Endothelial cell of umbilical vein (primary cell): ENCODE measurements around the gene HYAL3. TPM values are rescaled to one million over a fixed set of nuclear protein-coding genes. Genes with fewer than 3 reads are reported as not detected.

ENCODE experiments used
- BruUV-seq: library from RNA; stranded (reverse); fragments of 400-500 nt; replicated peaks from 2 replicates; lab custom pipeline; 2021; lab: Mats Ljungman, UMichigan
- CTCF ChIA-PET: fragments of 300-600, 350-600 bp; sonication (Branson Sonifier 250); formaldehyde crosslinking; loops from one replicate; lab custom pipeline; 2021; ENCODE audit warnings: antibody characterized with exemption, inconsistent platforms; lab: Charles Lee
- POLR2A ChIA-PET: fragments of 300-600, 350-600 bp; sonication (Branson Sonifier 250); formaldehyde crosslinking; loops from one replicate; lab custom pipeline; 2021; ENCODE audit warnings: antibody characterized with exemption, inconsistent platforms; lab: Charles Lee
- DNase-seq: peaks from one replicate; pipeline ENCODE4 v3.0.0-alpha.2; 2011; ENCODE audit warnings: low read depth, low spot score
- FAIRE-seq: peaks from 2 replicates; lab custom pipeline; 2011; peaks lifted over from hg19 to GRCh38; lab: Jason Lieb, UNC
- H2AFZ ChIP-seq: 2 replicates; pipeline ENCODE4 v1.6.0; 2012; ENCODE audit warnings: low read depth, low read length, control low read depth, inconsistent platforms
- H3K27ac ChIP-seq: 2 replicates; pipeline ENCODE4 v1.5.1; 2011; ENCODE audit warnings: low read depth, mild to moderate bottlenecking, control low read depth, low read length, moderate library complexity; ENCODE audit not compliant: insufficient read depth
- H3K27me3 ChIP-seq, 2 experiments: 2 replicates each; pipeline versions ENCODE4 v1.6.0 to v1.6.1; 2011; ENCODE audit warnings: low read length in 2 of 2, mixed read lengths in 1 of 2; ENCODE audit not compliant: control insufficient read depth in 2 of 2, insufficient read depth in 2 of 2
- H3K36me3 ChIP-seq, 2 experiments: 2 replicates in 1 of 2; 3 replicates in 1 of 2; pipeline ENCODE4 v1.5.1; 2011; ENCODE audit warnings: low read length in 2 of 2, mild to moderate bottlenecking in 1 of 2, moderate library complexity in 1 of 2; ENCODE audit not compliant: control insufficient read depth in 2 of 2, insufficient read depth in 2 of 2; ENCODE audit errors: extremely low read depth in 1 of 2
- H3K4me1 ChIP-seq: 3 replicates; pipeline ENCODE4 v1.5.1; 2011; ENCODE audit warnings: mild to moderate bottlenecking, low read length; ENCODE audit not compliant: control insufficient read depth, insufficient read depth; ENCODE audit errors: extremely low read depth
- H3K4me2 ChIP-seq: 2 replicates; pipeline ENCODE4 v1.6.1; 2011; ENCODE audit warnings: low read length, control low read depth, mixed read lengths; ENCODE audit not compliant: insufficient read depth
- H3K4me3 ChIP-seq, 3 experiments: fragments of 200-600 bp in 1 of 3; sonication (generic), shearing (Covaris generic) in 1 of 3; replicated peaks in 1 of 3; 2 replicates each; pipeline ENCODE4 v1.5.1; 2011 to 2016; ENCODE audit warnings: control low read depth in 3 of 3, low read length in 3 of 3, mild to moderate bottlenecking in 2 of 3, inconsistent platforms in 1 of 3, low read depth in 1 of 3, moderate library complexity in 1 of 3; ENCODE audit not compliant: insufficient read depth in 1 of 3
- H3K79me2 ChIP-seq: 2 replicates; pipeline ENCODE4 v1.6.0; 2012; ENCODE audit warnings: low read length, inconsistent platforms; ENCODE audit not compliant: control insufficient read depth, insufficient read depth
- H3K9ac ChIP-seq: replicated peaks from 2 replicates; pipeline ENCODE3; 2011; ENCODE audit warnings: low read length, control low read depth; ENCODE audit not compliant: insufficient read depth; ENCODE audit errors: extremely low read depth
- H3K9me1 ChIP-seq: replicated peaks from 3 replicates; pipeline ENCODE4 v1.6.0; 2011; ENCODE audit warnings: mild to moderate bottlenecking, low read length; ENCODE audit not compliant: control insufficient read depth, insufficient read depth; ENCODE audit errors: extremely low read depth
- H3K9me3 ChIP-seq: replicated peaks from 2 replicates; pipeline ENCODE4 v1.5.1; 2012; ENCODE audit warnings: low read length, inconsistent platforms; ENCODE audit not compliant: control insufficient read depth, insufficient read depth
- H4K20me1 ChIP-seq: replicated peaks from 2 replicates; pipeline ENCODE3; 2011; ENCODE audit warnings: mild to moderate bottlenecking, low read length; ENCODE audit not compliant: control insufficient read depth, insufficient read depth; ENCODE audit errors: extremely low read depth
- FOS ChIP-seq: IDR thresholded peaks from 2 replicates; pipeline ENCODE4 v1.6.1; 2011; ENCODE audit warnings: mild to moderate bottlenecking, low read length, moderate library complexity, borderline replicate concordance; ENCODE audit not compliant: insufficient read depth
- MYC ChIP-seq: IDR thresholded peaks from one replicate; pipeline ENCODE4 v1.6.1; 2011; ENCODE audit warnings: mild to moderate bottlenecking, low read depth, low read length
- POLR2A ChIP-seq: IDR thresholded peaks from 2 replicates; pipeline ENCODE4 v1.6.1; 2012; ENCODE audit warnings: low read depth, mild to moderate bottlenecking, control low read depth, low read length
- dilution Hi-C: fragments of 300-500 bp; cut with MboI; formaldehyde crosslinking; loops from one replicate; pipeline ENCODE4 v1.15.0; 2019; ENCODE audit warnings: low sequenced_read_pairs; ENCODE audit not compliant: extremely low pct_ligation_motif_present
- intact Hi-C: fragments of 100-400 bp; cut with micrococcal nuclease; formaldehyde crosslinking; loops from one replicate; pipeline ENCODE4 v1.10.0; 2022
- polyA plus RNA-seq, 4 experiments: library from polyadenylated mRNA; depleted of rRNA in 3 of 4; stranded (reverse) in 3 of 4; unstranded in 1 of 4; fragments of >200 nt; gene quantifications; 2 replicates each; pipeline versions ENCODE4 v1.2.1 to v1.2.3, GENCODE V29; 2011 to 2012; ENCODE audit warnings: missing spikeins in 1 of 4
- total RNA-seq: library from RNA; stranded (reverse); gene quantifications from 2 replicates; pipeline ENCODE4 v1.2.3, GENCODE V29; 2021
- TF ChIP-seq, protein P1 (sequence below), 2 donors: IDR thresholded peaks; 1 replicate in 1 of 2; 2 replicates in 1 of 2; pipeline ENCODE4 v1.5.1; 2011; ENCODE audit warnings: low read length in 2 of 2, mild to moderate bottlenecking in 2 of 2, moderate library complexity in 2 of 2, control low read depth in 1 of 2, inconsistent platforms in 1 of 2, low read depth in 1 of 2; ENCODE audit not compliant: insufficient read depth in 1 of 2; ENCODE audit errors: extremely low read depth in 1 of 2

The HYAL3 gene
- total and polyA plus RNA-seq, 2 donors (not counting 3 experiments of a cell fraction or from before 2014, with no cell fraction given) = 4.8 to 11.5 TPM

DNA sequence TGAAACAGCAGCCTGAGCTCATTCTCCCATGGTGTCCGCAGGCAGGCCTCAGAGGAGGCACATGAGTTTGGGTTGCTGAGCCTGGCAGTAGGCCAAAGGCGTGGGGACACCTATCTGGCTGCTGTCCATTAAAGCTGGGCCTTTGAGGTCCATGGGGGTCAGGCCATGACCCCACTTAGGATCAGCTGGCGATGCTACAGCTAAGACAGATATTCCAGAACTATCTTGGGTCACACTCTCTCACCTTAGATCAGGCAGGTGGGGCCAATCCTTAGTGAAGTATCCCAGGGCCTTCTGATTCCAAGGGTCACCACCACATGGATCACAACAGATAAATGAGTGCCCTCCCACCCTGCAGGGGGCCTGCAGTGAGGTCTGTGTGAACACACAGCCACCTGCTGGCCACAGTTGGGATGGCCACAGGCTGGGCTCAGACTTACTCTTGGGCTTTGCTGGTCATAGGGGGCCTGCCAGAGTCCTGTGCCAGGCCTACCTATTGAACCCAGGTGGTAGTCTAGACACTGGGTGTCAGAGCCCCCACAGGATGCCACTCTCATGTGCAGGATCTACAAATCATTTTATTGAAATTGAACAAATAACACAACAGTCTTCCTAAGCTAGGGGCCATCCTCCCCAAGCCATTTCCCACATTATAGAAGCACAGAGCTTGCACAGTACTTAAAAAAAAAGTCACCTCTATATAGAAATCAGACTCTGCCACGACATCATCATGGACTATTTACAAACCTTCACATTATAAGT, 25.3 kb upstream of the HYAL3 start:
- TF ChIP-seq POLR2A (peak; percentile 57), FOS (no peak), MYC (no peak)
- TF ChIP-seq, protein P1, sequence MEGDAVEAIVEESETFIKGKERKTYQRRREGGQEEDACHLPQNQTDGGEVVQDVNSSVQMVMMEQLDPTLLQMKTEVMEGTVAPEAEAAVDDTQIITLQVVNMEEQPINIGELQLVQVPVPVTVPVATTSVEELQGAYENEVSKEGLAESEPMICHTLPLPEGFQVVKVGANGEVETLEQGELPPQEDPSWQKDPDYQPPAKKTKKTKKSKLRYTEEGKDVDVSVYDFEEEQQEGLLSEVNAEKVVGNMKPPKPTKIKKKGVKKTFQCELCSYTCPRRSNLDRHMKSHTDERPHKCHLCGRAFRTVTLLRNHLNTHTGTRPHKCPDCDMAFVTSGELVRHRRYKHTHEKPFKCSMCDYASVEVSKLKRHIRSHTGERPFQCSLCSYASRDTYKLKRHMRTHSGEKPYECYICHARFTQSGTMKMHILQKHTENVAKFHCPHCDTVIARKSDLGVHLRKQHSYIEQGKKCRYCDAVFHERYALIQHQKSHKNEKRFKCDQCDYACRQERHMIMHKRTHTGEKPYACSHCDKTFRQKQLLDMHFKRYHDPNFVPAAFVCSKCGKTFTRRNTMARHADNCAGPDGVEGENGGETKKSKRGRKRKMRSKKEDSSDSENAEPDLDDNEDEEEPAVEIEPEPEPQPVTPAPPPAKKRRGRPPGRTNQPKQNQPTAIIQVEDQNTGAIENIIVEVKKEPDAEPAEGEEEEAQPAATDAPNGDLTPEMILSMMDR (IDR thresholded peaks at IDR 0.05; ENCODE audit: extremely low read depth in 1 of 2, insufficient read depth in 1 of 2, low read depth in 1 of 2, low read length in 2 of 2) = peak; percentile 89 to 91
- H4K20me1 ChIP-seq = no peaks in the 10 kb centered on the region
- H3K27ac ChIP-seq = peak overlapping the region; percentile 99
- H3K27me3 ChIP-seq = no peaks in the 10 kb centered on the region
- peaks cover 45% of the 10 kb centered on the region for H3K4me1 ChIP-seq
- no peak overlapping the region for H3K4me3 ChIP-seq
- no TSS peak for BruUV-seq
- DNase-seq = peak; percentile 76
- CTCF ChIA-PET = interaction anchor here (0.6 to 4.3 kb wide), 24 partner anchors 8 to 218 kb away, joined by 3 to 66 read pairs (median 7); partner anchors contain the start of genes CYB561D2, HYAL1, HYAL3 and IFRD2
- POLR2A ChIA-PET = interaction anchor here (5.1 kb wide), 1 partner anchor 11 kb away, joined by 38 read pairs; no protein-coding TSS in a partner anchor
- H3K9me3 ChIP-seq = no peaks in the 10 kb centered on the region
- H2AFZ ChIP-seq = no peak overlapping the region
- dilution Hi-C loops (no loop called here), intact Hi-C loops (loop anchor here (1.0 to 2.0 kb wide), 3 partner anchors 50 to 129 kb away; no protein-coding TSS in a partner anchor)
- FAIRE-seq = no peak
- no peaks in the 10 kb centered on the region for H3K9me1 ChIP-seq
- peaks cover 34% of the 10 kb centered on the region for H3K79me2 ChIP-seq
- peak overlapping the region; percentile 83 for H3K9ac ChIP-seq
- H3K36me3 ChIP-seq = peaks cover 2 to 19% of the 10 kb centered on the region in 2 experiments
- peak overlapping the region; percentile 59 for H3K4me2 ChIP-seq
